ENCODE measurements around the gene CRLF3.
"Not testable (repeated sequence)": the region's sequence is repeated elsewhere in the genome, so short reads cannot be mapped to it uniquely, and the experiment has no call there.

Gene CRLF3

GRCh38 chr17:30824356-30825145, at the start of gene CRLF3:
Gene CRLF3, minus strand, starts transcription at chr17:30824692. Its CDS starts 41 bp downstream, at chr17:30824651.
- peak; percentile 92 for DNase-seq

DNA sequence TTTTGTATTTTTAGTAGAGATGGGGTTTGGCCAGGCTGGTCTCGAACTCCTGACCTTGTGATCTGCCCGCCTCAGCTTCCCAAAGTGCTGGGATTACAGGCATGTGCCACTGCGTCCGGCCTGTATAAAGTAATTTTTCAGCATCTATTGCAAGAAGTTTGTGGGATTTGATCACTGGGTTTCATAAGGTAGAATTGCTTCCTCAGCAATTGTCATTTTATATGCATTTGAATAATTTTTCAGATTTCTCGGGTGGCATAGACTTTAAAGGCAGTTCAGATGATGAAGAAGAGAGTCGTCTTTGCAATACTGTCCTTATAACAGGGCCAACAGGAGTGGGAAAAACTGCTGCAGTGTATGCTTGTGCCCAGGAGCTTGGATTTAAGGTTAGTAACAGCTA, 44.5 kb upstream of the CRLF3 start:
- DNase-seq, result no peak

DNA sequence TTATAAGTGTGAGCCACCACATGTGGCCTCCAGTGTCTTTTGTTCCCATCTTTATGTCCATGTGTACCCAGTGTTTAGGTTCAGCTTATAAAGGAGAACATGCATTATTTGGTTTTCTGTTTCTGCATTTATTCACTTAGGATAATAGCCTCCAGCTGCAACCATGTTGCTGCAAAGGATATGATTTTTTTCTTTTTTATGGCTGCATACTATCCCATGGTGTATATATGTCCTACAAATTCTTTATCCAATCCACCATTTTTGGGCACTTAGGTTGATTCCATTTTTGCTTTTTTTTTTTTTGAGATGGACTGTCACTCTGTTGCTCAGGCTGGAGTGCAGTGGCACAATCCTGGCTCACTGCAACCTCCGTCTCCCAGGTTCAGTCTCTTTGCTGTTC, 40.1 kb upstream of the CRLF3 start:
- DNase-seq, result no peak

GRCh38 chr17:30858556-30859250, 34.2 kb upstream of the CRLF3 start:
- DNase-seq, result no peak

DNA sequence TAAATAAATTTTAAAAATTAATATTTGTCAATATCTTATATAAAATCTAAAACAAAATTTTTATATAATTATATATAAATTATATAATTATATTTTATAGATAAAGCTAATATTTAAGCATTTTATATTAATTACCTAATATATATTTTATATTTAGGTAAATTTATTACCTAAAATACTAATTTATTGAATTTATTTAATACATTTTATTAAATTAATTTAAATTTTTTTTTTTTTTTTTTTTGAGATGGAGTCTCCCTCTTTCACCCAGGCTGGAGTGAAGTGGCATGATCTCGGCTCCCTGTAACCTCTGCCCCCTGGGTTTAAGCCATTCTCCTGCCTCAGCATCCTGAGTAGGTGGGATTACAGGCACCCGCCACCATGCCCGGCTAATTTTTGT, 29.7 kb upstream of the CRLF3 start:
- DNase-seq, result no peak

DNA sequence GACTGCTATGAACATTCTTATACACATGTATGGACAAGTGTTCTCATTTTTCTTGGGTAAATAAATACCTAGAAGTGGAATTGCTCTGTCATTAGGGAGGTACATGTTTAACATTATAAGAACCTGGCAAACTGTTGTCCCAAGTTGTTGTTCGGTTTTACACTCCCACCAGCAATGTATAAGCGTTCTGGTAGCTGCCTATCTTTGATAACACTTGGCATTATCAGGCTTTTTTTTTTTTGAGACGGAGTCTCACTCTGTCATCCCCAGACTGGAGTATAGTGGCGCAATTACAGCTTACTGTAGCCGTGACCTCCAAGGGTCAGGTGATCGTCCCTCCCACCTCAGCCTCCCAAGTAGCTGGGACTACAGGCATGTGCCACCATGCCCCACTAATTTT, 23.5 kb upstream of the CRLF3 start:
- DNase-seq, result no peak

DNA sequence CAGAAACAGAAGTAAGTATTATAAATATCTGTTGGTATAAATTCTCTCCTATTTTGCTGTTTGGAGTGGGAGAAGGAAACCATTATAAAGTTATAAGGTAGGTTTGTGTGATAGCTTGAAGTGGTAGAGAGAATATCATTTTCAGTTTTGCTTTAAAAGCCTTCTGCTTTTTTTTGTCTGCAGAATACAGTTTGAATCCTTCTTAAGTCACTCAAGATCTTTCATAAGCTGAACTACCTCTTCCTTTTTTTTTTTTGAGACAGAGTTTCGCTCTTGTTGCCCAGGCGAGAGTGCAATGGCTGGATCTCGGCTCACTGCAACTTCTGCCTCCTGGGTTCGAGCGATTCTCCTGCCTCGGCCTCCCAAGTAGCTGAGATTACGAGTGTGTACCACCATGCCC, 16.3 kb upstream of the CRLF3 start:
- no peak for DNase-seq

DNA sequence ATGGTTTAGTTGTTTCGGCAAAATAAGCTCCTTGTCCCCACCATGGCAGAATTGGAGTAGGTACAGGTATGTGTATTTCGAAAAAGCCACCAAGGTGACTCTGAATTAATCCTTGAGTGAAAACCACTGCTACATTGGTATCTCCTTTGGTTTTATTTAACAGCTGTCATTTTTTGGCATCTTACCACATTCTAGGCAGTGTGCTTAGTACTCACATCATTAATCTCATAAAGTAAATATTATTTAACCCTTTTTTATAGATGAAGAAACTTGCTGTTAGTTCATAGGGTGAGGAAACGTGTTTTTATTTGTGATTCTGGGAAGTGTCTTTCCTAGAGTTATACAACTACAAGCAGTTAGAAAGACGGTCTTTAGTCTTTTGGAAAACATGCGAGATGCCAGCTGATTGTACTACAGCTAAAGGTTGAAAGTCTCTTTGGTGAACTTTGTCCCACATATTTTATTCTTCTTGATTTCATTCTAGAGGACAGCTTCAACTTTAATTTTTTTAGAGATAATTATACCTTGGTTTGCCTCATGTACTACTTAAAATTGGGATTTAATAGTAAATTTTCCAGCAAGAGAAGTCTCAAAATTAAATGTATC, 13.8 kb upstream of the CRLF3 start:
- no peak for DNase-seq

GRCh38 chr17:30832438-30833124, 8.1 kb upstream of the CRLF3 start:
- DNase-seq, result no peak

DNA sequence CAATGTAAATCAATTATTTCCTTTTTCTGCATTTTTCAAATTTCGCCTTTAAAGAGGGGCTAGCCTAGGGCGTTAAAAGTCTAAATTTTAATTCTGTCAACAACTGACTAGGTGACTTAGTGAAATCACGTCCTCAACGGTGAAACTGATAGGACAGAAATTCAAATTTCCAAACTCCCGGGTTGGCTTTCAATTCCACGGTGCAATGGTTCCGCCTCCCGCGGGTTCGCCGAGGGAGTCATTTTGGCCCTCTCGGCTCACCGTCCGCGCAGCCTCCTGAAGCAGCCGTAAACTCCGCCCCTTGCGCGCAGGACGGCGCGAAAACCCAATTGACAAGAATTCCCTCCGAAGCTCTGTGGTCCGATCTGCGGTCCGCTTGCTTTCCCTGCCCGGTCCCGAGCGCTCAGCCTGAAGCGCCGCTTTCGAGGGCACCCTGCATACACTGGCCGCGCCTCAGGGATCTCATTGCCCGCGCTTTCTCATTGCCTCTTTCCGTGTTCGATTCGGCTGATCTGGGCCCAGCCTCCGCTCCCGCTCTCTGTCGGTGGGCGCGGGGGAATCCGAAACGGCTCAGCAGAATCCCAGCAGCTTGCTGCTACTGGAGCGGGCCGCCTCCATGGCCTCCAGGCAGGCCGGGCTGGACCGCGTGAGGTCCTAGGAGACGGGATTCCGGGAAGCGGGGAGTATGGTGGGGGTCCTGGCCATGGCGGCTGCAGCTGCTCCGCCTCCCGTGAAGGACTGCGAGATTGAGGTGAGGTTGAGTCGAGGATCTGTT, 7.4 kb upstream of the CRLF3 start, which contains the start of gene ATAD5:
Gene ATAD5 (plus strand): TSS at position 304 of the 775 bp plus-strand sequence. CDS start 382 bp downstream, at position 686.
- peak; percentile 80 for DNase-seq

GRCh38 chr17:30831257-30831656, 6.8 kb upstream of the CRLF3 start:
- DNase-seq, result no peak

DNA sequence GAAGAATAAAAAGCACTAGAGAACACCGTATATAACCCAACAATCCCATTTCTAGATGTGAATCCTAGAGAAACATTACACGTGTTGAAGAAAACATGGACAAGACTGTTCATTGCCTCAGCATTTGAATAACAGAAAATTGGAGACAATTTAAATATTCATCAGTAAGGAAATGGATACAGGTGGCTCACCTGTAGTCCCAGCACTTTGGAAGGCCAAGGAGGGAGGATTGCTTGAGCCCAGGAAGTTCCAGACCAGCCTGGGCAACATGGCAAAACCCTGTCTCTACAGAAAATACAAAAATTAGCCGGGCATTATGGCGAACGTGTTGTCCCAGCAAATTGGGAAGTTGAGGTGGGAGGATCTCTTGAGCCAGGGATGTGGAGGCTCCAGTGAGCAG, 4.5 kb upstream of the CRLF3 start:
- no peak for DNase-seq

GRCh38 chr17:30827082-30827481, 2.6 kb upstream of the CRLF3 start:
- DNase-seq, result no peak

DNA sequence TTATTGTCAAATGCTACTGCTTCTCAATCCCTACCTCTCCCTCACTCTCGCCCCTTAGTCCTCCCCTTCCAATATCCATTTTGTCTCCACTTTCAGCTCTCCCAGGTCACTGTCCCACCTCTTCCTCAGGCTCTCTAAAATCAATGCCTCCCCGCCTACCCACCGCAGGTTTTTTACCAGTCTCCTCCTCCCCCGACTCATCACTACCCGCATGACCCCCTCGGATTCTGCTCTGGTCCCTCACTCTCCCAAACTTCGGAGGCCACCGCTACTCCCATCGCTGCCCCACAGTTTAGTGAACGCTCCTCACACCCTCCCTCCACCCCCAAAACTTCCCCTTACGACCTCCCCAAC, 513 bp downstream of the CRLF3 start:
- no peak for DNase-seq

GRCh38 chr17:30823421-30823820, 1.1 kb downstream of the CRLF3 start:
- DNase-seq, result no peak

- not testable (repeated sequence) for DNase-seq
Measured at GRCh38 chr17:30822919-30823318, 1.6 kb downstream of the CRLF3 start.

GRCh38 chr17:30821871-30822723, 2.4 kb downstream of the CRLF3 start:
- DNase-seq, result no peak

- no peak for DNase-seq
Measured at GRCh38 chr17:30819971-30820705, 4.4 kb downstream of the CRLF3 start.

GRCh38 chr17:30816165-30816564, 8.3 kb downstream of the CRLF3 start:
- DNase-seq, result no peak

- not testable (repeated sequence) for DNase-seq
Measured at GRCh38 chr17:30814860-30815259, 9.6 kb downstream of the CRLF3 start.

GRCh38 chr17:30814236-30814635, 10.3 kb downstream of the CRLF3 start:
- DNase-seq, result not testable (repeated sequence)
